ENCODE results near the gene PITPNM3.

Gene PITPNM3

GRCh38 chr17:6523330-6523729 is 33.0 kb downstream of the PITPNM3 start:
- DNase-seq (ENCODE audit: low read depth, low spot score) = no peak
- Histone ChIP-seq H3K27ac (no peak overlapping the region), H3K36me3 (ENCODE audit: insufficient read depth, low read length) (no peaks in the 10 kb centered on the region), H3K9ac (ENCODE audit: insufficient read length) (no peak overlapping the region), H3K9me3 (ENCODE audit: low read depth, low read length) (no peaks in the 10 kb centered on the region), H3K4me3 (no peak overlapping the region)
- TF ChIP-seq FOXP2 (optimal IDR thresholded peaks at IDR 0.05; ENCODE audit: control extremely low read depth, extremely low read length, insufficient read depth) (no peak), POLR2AphosphoS5 (IDR thresholded peaks at IDR 0.05; ENCODE audit: borderline replicate concordance, low read depth, low read length) (no peak), EZH2 (IDR thresholded peaks at IDR 0.05) (no peak)

DNA sequence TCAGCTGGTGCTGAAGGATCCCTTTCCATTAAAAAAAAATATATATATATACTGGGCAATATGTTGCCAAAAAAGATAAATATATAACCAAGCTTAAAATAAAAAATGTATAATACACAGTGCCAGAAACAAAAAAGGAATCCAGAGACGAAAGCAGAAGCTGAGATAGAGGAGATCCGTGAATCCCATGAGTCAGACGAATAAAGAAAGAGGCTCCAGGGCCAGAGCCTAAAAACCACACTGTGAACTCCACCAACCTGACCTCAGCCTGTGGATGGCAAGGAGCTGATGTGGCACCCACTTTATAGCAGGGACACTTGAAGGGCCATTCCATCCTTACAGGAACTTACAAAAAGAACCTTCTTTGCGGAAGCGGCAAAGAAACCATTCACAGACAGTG is 34.8 kb downstream of the PITPNM3 start:
- Histone ChIP-seq H3K9me3 (ENCODE audit: low read depth, low read length) (no peaks in the 10 kb centered on the region), H3K27ac (no peak overlapping the region), H3K36me3 (ENCODE audit: insufficient read depth, low read length) (no peaks in the 10 kb centered on the region), H3K4me3 (no peak overlapping the region), H3K9ac (ENCODE audit: insufficient read length) (no peak overlapping the region)
- DNase-seq (ENCODE audit: low read depth, low spot score) = no peak
- TF ChIP-seq EZH2 (IDR thresholded peaks at IDR 0.05) (no peak), FOXP2 (optimal IDR thresholded peaks at IDR 0.05; ENCODE audit: control extremely low read depth, extremely low read length, insufficient read depth) (no peak), POLR2AphosphoS5 (IDR thresholded peaks at IDR 0.05; ENCODE audit: borderline replicate concordance, low read depth, low read length) (no peak)

DNA sequence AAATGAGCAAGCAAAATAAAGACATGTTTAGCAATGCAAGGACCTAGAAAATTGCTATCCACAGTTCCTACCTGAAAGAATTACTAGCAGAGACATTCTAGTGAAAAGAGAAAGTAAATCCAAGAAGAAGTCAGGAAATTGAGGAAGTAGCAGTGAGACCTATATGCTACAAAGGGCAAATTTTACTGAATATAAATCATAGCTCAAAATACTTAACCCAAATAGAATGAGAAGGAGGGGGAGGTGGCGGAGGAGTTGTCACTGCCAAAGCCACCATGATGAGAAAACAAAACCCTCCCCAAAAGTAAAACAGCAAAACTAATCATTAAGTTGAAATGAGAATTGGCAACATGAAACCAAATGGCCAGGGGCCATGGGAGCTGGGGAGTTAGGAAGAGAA is 39.3 kb downstream of the PITPNM3 start:
- H3K9me3 ChIP-seq (ENCODE audit: low read depth, low read length) = no peaks in the 10 kb centered on the region
- no peaks in the 10 kb centered on the region for H3K36me3 ChIP-seq (ENCODE audit: insufficient read depth, low read length)
- no peak overlapping the region for H3K4me3 ChIP-seq
- TF ChIP-seq EZH2 (IDR thresholded peaks at IDR 0.05) (no peak), POLR2AphosphoS5 (IDR thresholded peaks at IDR 0.05; ENCODE audit: borderline replicate concordance, low read depth, low read length) (no peak)
- H3K27ac ChIP-seq = no peak overlapping the region
- DNase-seq (ENCODE audit: low read depth, low spot score) = no peak
- no peak overlapping the region for H3K9ac ChIP-seq (ENCODE audit: insufficient read length)

- DNase-seq (ENCODE audit: low read depth, low spot score) = no peak
- no peak for TF ChIP-seq FOXP2 (optimal IDR thresholded peaks at IDR 0.05; ENCODE audit: control extremely low read depth, extremely low read length, insufficient read depth)
- no peak for TF ChIP-seq EZH2 (IDR thresholded peaks at IDR 0.05)
- no peak for TF ChIP-seq POLR2AphosphoS5 (IDR thresholded peaks at IDR 0.05; ENCODE audit: borderline replicate concordance, low read depth, low read length)
- Histone ChIP-seq H3K27ac (no peak overlapping the region), H3K4me3 (no peak overlapping the region), H3K9ac (ENCODE audit: insufficient read length) (no peak overlapping the region), H3K9me3 (ENCODE audit: low read depth, low read length) (no peaks in the 10 kb centered on the region), H3K36me3 (ENCODE audit: insufficient read depth, low read length) (no peaks in the 10 kb centered on the region)
Observed at GRCh38 chr17:6514371-6514770, 42.0 kb downstream of the PITPNM3 start.

DNA sequence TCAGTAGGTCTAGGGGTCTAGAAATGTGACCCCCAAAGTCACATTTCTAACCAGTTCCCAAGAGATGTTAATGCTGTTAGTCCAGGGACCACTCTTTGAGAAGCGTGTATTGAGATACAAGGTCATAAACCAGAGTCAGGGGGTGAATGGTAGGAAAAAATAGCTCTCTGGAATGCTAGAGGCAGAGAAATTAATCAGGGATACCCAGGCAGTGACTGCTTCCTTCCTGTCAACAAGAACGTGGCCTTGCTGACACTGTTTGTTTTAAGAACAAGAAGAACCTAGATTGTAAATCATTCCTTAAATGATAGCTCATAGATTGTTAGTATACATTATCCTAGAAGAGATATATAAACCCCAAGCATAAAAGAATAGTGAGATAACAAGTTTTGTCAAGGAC is 43.8 kb downstream of the PITPNM3 start:
- no peak overlapping the region for H3K9ac ChIP-seq (ENCODE audit: insufficient read length)
- H3K36me3 ChIP-seq (ENCODE audit: insufficient read depth, low read length) = no peaks in the 10 kb centered on the region
- no peaks in the 10 kb centered on the region for H3K9me3 ChIP-seq (ENCODE audit: low read depth, low read length)
- TF ChIP-seq POLR2AphosphoS5 (IDR thresholded peaks at IDR 0.05; ENCODE audit: borderline replicate concordance, low read depth, low read length) = no peak
- TF ChIP-seq FOXP2 (optimal IDR thresholded peaks at IDR 0.05; ENCODE audit: control extremely low read depth, extremely low read length, insufficient read depth) = no peak
- no peak for TF ChIP-seq EZH2 (IDR thresholded peaks at IDR 0.05)
- H3K27ac ChIP-seq = no peak overlapping the region
- no peak overlapping the region for H3K4me3 ChIP-seq
- no peak for DNase-seq (ENCODE audit: low read depth, low spot score)

DNA sequence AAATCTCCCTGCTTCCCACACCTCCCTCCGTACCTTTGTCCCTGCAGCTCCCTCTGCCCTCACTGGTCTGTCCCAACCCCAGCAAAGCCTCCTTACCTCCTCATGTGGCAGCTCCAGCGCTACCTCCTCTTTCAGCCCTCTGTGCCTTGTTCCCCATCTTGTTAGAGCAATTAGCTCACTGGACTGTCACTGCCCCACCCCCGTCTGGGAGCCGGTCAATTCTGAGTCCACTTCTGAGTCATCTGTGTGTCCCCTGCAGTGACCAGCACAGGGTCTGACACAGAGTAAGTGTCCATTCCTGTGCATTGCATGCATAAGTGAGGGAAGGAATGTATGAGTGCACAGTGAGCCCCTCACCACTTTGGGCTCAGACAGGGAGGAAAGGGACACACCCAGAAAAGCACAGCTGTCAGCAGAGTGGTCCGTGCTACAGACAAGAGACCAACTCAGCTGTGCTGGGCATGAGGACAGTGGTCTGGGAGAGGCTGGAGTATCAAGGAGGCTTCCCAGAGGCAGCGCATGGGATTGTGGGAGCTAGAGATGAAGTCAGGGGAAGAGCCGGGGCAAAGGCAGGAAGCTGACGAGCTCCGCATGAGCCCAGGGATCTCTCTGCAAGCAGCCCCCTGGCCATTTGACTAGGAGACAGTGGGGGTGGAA is 45.9 kb downstream of the PITPNM3 start:
- no peaks in the 10 kb centered on the region for H3K9me3 ChIP-seq (ENCODE audit: low read depth, low read length)
- no peak overlapping the region for H3K4me3 ChIP-seq
- no peak overlapping the region for H3K9ac ChIP-seq (ENCODE audit: insufficient read length)
- no peak for DNase-seq (ENCODE audit: low read depth, low spot score)
- no peak overlapping the region for H3K27ac ChIP-seq
- no peaks in the 10 kb centered on the region for H3K36me3 ChIP-seq (ENCODE audit: insufficient read depth, low read length)
- no peak for TF ChIP-seq POLR2AphosphoS5 (IDR thresholded peaks at IDR 0.05; ENCODE audit: borderline replicate concordance, low read depth, low read length)
- no peak for TF ChIP-seq EZH2 (IDR thresholded peaks at IDR 0.05)

GRCh38 chr17:6509921-6510320 is 46.4 kb downstream of the PITPNM3 start:
- H3K27ac ChIP-seq = no peak overlapping the region
- H3K9ac ChIP-seq (ENCODE audit: insufficient read length) = no peak overlapping the region
- no peaks in the 10 kb centered on the region for H3K9me3 ChIP-seq (ENCODE audit: low read depth, low read length)
- H3K4me3 ChIP-seq = no peak overlapping the region
- no peaks in the 10 kb centered on the region for H3K36me3 ChIP-seq (ENCODE audit: insufficient read depth, low read length)
- TF ChIP-seq EZH2 (IDR thresholded peaks at IDR 0.05) (no peak), POLR2AphosphoS5 (IDR thresholded peaks at IDR 0.05; ENCODE audit: borderline replicate concordance, low read depth, low read length) (no peak), FOXP2 (optimal IDR thresholded peaks at IDR 0.05; ENCODE audit: control extremely low read depth, extremely low read length, insufficient read depth) (no peak)
- DNase-seq (ENCODE audit: low read depth, low spot score) = no peak

DNA sequence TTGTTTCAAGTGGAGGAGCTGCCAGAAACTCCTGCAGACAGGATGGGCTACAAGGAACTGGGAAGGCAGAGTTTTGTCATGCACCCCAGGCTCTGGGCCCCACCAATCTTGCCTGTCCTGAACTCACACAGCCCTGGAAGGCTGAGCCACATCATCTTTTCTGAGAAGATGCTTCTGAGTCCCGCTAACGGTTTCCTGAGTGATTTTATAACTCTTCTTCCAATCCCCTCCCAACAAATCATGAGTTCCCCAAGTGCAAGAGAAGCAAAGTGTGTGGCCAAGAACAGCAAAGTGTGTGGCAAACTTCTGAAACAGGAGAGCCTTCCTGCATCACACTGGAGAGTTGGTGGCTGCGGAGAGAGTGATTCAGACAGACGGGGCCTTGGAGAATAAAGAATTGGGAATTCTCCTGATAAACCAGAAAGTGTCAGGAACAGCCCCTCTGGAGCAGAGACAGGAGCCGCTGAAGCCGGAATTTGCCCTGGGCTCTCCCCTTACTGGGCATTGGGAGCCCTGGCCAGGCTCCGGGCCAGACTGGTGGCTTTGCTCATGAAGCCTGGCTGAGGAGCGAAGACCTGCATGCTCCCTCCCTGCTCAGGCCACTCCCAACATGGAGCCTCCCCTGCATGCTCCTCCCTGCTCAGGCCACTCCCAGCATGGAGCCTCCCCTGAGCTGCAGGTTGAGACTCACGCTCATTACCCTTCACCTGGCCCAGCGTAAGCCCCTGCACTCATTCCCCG is 47.2 kb downstream of the PITPNM3 start:
- Histone ChIP-seq H3K9me3 (ENCODE audit: low read depth, low read length) (no peaks in the 10 kb centered on the region), H3K27ac (no peak overlapping the region), H3K4me3 (no peak overlapping the region), H3K9ac (ENCODE audit: insufficient read length) (no peak overlapping the region), H3K36me3 (ENCODE audit: insufficient read depth, low read length) (no peaks in the 10 kb centered on the region)
- TF ChIP-seq FOXP2 (optimal IDR thresholded peaks at IDR 0.05; ENCODE audit: control extremely low read depth, extremely low read length, insufficient read depth) (no peak), POLR2AphosphoS5 (IDR thresholded peaks at IDR 0.05; ENCODE audit: borderline replicate concordance, low read depth, low read length) (no peak), EZH2 (IDR thresholded peaks at IDR 0.05) (no peak)
- DNase-seq (ENCODE audit: low read depth, low spot score) = no peak
